Measurements from ENCODE around the gene AOPEP.

Gene AOPEP

DNA sequence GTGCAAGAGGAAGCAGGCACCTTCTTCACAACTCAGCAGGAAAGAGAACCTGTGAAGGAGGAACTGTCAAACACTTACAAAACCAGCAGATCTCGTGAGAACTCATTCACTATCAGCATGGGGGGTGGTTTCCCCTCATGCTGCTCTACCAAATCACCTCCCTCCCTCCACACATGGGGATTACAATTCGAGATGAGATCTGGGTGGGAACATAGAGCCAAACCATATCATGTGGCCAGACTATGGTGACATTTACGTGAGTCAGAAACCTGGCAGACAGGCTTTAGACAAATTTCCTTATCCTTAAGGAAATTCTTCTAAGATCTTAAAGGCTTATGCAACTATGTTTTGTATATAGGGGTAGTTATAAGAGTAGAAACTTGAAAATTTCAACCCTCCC lies 8.7 kb upstream of the AOPEP start:
- no peak for DNase-seq (ENCODE audit: low read depth in 2 of 2, low spot score in 1 of 2)

DNA sequence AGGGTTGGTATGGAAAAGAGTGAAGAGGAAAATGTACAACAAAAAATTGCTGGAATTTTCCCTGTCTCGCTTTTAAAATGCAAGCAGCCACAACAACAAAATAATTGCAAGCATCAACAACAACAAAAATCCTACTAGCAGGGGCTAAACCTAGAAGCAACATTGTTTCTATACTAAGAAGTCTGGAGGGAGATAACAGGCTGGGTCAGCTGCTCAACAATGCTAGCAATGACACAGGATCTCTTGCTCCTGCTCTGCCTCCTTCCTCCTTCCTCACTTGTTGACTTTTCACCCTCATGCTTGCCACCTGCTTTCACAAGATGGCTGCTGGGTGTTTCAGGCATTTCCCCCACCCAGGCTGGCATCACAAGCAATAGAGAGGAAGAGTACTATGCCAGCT lies 7.6 kb upstream of the AOPEP start:
- DNase-seq (ENCODE audit: low read depth in 2 of 2, low spot score in 1 of 2), result no peak

DNA sequence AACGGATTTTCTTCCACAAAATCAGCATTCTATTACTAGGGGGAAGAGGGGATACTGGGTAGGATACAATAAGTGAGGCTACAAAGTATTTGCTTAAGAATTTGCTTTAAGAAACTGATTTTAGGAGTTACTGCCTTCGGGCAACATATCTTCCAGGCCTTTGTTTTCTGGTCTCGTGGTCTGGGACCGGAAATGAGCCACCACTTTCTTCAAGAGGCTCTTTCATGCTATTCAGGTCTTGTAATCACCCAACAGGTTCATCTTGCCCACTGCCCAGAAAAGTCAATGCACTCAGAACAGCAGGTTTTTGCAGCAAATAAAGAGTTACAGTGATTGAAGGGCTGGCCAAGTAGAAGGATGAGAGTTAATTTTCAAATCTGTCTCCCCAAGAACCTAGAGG lies 6.6 kb upstream of the AOPEP start:
- no peak for DNase-seq (ENCODE audit: low read depth in 2 of 2, low spot score in 1 of 2)

DNA sequence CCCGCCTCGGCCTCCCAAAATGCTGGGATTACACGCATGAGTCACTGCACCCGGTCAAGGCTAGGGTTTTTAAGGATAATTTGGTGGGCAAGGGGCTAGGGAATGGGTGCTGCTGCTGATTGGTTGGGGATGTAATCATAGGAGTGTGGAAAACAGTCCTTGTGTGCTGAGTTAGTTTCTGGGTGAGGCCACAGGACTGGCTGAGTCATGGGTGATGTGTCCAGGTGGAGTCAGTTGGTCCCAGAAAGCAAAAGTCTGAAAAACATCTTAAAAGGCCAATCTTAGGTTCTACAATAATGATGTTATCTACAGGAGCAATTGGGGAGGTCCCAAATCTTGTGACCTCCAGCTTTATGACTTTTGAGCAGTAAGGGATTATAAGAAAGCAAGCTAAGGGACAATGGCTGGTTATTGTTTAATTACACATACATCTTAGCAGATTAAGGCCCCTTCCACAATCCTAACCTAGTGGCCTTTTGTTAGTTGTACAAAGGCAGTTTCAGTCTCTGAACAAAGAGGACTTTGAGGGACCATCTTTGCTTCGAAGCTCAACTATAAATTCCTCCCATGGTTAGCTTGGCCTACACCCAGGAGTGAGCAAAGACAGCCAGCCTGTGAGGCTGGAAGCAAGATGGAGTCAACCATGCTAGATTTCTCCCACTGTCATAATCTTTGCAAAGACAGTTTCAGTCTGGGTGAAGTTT lies 5.5 kb upstream of the AOPEP start:
- DNase-seq (ENCODE audit: low read depth in 2 of 2, low spot score in 1 of 2), result no peak

DNA sequence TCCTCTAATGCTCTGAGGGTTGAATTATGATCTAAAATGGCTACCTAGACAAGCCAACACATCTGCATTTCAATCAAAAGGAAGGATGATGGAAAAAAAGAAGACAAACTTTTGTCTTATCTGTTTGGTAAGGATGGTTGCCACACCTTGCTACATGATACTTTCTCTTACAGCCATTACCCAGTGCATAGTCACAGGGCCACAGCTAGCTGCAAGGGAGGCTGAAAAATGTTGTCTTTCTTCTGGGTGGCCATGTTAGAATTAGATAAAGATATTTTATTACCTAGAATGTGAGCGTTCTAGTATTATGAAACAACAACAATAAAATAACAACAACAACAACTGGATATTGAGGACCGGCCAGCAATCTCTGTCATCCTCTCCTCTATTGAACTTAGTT lies 4.7 kb upstream of the AOPEP start:
- DNase-seq (ENCODE audit: low read depth in 2 of 2, low spot score in 1 of 2), result no peak

DNA sequence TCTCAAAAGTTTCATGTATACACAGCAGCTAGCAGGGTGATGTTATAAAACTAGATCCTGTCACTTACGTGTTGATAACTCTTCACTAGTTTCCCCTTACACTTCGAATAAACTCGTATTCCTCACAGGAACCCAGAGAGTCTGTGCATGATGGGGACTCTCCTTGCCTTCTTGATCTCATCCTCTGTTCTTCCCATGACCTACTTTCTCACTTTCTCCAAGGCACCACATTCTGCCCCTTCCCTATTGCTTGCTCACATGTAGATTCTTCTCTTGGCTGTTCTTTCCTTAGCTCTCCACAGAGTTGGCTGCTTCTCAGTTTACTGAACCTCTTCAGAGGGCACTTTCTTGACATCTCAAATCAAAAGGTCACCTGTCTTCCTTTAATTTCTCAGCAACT lies 1.2 kb upstream of the AOPEP start:
- DNase-seq (ENCODE audit: low read depth in 2 of 2, low spot score in 1 of 2), result no peak

DNA sequence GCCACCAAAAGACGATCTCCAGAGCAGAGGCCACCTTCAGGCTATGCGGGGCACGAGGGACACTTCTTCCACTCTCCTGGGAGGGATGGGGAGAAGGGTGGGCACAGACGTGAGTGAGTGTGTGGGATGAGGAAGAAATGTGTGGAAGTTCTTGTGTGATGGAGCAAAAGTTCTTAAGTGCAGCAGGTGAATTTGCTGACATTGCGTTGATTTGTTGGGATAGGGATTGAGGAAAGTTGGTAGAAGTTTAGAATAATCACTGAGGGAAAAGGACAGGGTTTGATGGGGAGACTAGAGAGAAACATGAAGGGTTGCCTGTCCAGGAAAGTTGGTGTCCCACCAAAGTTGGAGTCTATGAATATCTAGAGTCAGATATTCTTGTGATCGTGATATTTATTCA lies 2.2 kb downstream of the AOPEP start:
- no peak for DNase-seq (ENCODE audit: low read depth in 2 of 2, low spot score in 1 of 2)

DNA sequence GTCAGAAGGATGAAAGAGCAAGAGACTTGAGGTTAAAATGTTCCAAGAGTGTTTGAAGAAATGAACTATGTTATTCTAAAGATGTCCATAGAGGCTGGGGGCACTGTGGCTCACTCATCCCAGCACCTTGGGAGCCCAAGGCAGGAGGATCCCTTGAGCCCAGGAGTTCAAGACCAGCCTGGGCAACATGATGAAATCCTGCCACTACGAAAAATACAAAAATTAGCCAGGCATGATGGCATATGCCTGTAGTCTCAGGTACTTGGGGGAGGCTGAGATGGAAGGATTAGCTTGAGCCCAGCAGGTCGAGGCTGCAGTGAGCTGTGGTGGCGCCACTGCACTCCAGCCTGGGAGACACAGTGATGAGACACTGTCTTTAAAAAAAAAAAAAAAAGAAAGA lies 2.7 kb downstream of the AOPEP start:
- DNase-seq (ENCODE audit: low read depth in 2 of 2, low spot score in 1 of 2), result no peak

DNA sequence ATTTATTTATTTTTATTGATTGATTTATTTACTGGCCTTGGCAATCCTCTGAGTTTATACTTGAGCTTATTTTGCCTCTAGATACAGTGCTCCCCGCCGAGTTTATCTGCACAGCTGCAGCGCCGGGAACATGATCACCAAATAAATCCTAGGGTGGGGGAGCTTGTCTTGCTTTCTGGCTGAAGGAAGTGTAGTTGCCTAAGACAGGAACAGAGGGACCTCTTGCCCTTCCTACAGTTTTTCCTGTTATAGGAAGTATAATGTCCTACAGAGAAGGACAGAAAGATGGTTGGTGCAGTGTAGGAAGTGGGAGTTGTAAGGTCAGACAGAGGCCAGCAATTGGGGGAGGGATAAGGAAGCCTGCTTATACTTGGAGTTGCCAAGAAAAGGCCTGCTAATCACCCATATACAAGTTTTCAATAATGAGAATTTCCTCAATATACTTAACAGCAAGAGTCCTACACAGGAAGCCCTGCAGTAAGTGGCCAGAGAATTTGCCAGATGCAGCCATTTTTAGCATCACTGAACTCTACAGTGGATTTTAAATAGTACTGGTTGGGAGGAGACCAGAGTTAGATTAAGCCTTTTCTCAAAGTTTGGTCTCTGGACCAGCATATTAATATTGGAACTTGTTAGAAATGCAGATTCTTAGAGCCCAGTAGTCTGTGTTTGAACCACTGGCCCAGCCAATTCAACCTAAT lies 7.7 kb downstream of the AOPEP start:
- DNase-seq (ENCODE audit: low read depth in 2 of 2, low spot score in 1 of 2), result no peak

DNA sequence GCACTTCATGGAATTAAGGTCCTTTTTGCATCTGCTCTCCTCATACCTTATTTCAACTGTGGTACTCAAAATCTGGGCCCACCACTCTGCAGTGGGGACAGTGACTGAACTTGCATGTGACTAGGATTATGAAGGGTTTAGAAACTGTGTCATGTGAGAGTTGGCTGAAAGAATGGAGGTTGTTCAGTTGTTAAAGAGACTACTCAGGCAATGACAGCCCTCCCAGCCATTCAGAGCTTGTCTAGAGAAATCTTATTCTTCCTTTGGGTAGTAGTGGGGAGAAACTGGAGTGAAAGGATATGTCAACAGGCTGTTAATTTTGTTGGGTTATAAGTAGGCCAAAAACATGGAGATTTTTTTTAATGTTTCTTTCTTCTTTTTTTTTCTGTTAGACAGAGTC lies 10.3 kb downstream of the AOPEP start:
- DNase-seq (ENCODE audit: low read depth in 2 of 2, low spot score in 1 of 2), result no peak

DNA sequence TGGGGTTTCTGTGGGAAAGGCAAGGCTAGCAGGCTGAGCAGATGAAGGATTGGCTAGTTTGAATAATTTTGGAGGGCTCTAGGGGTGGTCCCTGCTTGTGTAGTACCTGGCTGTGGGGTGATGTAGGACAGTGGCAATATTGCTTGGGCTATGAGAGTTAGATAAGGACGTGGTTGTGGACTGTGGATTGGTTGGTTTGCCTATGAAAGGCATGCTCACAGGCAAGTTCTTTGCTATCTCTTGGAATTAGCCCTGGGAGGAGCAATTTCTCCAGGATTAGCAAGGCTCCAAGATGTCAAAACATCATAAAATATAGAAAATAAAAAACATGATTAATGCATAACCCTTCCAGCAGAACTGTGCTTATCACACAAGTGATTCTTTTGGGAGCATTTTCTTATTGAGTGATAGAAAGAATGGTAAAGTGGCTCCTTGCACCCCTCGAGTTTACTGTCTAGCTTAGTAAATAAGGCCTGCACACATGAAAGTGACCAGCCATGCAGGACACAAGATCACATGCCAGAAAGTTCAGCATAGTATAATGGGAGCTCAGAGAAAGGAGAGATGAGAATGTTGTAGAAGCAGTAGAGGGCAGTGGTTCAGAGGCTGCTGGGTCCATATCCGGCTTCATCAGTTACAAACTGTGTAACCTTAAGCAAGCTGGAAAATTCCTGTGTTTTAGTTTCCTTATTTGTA lies 13.8 kb downstream of the AOPEP start:
- DNase-seq (ENCODE audit: low read depth in 2 of 2, low spot score in 1 of 2), result no peak

DNA sequence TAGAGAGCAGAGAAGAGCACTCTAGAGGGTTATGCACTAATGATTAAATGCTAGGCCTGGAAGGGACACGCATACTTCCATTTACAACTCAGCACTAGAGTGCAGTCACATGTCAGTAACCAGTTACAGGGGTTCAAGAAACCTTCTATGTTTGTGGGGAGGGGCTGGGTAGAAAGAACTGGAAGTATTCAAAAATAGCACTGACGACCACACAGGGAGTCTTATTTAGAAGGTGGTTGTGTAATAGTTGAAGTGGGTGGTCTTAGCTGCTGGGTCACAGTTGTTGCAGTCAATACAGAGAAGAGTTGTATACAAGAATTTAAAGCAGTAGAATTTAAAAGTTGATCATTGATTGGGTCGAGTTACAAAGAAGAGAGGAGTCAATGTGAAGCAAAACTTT lies 15.4 kb downstream of the AOPEP start:
- DNase-seq (ENCODE audit: low read depth in 2 of 2, low spot score in 1 of 2), result no peak

DNA sequence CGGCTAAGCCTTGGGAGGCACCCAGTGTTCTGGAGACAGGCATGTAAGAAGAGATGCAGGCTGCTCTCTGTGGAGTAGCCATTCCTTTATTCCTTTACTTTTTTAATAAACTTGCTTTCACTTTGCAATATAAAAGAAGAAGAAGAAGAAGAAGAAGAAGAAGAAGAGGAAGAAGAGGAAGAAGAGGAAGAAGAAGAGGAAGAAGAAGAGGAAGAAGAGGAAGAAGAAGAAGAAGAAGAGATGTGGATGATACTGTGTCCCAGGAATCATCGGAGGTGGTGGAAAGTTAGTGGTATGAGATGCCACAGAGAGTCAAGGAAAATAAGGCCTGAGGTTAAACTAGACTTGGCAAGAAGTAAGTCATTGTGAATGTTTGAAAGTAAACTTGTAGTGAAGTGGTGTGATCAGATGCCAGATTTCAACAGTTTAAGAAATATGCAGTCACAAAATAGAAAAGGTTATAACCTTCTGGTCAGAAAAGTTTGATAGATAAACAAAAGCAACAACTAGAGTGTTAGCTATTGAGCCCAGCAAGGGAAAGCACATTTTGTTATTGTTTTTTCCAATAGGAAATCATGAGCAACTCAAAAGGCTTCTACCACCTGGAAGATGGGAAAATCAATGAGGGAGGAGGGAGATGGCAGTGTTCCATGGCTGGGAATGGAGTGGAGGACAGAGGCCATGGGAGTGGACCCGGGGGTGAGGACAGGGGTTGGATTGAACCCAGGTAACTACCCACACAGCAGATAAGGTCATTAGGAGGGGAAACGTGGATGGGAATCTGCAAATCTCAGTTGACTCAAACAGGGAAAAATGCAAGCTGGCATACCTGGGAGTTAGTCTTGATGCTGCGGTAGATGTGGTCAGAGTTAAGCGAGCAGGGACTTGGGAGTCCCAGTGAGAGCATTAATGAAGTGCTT lies 16.8 kb downstream of the AOPEP start:
- DNase-seq (ENCODE audit: low read depth in 2 of 2, low spot score in 1 of 2), result no peak

DNA sequence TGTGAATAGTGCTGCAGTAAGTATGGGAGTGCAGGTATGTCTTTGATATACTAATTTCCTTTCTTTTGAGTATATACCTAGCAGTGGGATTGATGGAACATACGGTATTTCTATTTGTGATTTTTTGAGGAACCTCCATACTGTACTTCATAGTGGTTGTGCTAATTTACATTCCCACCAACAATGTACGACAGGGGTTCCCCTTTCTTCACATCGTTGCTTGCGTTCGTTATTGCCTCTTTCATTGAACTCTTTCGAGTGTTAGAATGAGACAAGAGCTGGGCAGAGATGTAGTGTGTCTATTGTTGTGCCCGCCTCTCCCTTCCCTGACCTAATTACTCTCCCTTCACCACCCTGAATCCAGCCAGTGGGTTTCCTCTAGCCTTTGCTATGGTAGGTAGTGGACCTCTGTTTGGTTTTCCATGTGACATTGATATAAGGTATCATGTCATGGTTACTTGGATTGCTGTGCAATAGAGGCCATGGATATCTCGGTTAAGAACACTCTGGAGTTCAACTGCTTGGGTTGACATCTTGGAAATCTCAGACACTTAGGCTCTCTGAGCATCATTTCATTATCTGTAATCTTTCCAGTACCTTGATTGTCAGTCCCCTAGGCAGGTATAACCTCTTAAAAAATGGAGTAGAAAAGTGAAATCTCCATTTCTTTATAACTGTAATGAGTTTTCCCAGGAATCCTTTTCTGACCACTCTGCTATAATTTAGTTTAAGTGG lies 19.5 kb downstream of the AOPEP start:
- DNase-seq (ENCODE audit: low read depth in 2 of 2, low spot score in 1 of 2), result no peak

DNA sequence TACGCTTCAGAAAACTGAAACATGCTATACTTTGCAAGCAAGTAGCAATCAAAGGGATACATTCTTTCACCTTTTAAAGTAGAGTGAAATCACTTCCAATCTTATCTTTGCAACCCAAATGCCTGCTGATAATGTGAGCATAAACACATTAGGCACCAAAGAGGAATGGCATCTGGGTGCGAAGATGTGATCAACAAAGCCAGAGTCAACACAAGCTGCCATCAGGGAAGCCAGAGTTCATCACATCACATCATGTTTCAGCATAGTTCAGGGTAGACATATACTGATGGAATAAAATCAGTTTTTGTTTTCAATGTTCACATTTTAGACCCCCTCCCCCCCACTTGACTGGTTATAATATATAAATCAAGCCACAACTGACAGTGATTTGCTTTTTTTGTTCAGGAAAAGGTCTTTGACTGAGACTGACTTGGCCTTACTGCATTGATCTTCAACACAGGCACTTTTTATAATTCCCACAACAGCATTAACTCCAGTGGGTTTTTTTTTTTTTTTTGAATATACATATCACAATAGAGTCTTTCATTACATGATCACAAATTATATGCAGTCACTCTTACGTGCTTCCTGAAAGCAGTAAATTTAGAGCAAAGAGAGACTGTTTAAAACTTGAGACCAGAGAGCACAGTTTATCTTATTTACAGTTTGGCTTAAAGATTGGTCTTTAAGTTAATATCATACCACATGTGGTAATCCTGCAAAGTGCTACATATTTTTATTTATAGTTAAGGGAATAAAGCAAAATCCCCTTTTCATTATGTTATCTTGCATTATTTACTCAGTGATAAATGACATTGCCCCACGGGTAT lies 20.3 kb downstream of the AOPEP start:
- DNase-seq (ENCODE audit: low read depth in 2 of 2, low spot score in 1 of 2), result no peak

DNA sequence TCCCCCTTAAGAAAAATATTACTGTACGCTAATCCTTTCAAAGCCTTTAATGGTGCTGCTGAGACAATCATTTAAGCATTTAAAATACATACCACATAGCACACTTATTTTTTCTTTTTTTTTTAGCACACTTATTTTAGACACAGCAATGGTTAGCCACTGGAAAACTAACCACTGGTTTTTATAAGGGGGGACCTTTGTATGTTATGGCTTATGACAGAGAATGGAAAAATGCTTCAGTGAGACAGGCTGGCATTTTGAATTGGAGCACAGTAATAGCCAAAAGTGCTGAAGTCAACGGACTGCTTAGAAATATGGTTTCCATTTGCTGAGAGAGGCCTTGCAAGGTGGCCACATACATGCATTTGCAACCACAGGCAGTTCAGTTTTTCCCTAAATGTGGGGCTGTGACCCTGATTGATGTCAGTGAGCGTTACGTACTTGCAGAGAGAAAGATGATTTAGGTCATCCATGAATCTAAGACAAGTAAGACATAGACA lies 28.5 kb downstream of the AOPEP start:
- DNase-seq (ENCODE audit: low read depth in 2 of 2, low spot score in 1 of 2), result no peak

DNA sequence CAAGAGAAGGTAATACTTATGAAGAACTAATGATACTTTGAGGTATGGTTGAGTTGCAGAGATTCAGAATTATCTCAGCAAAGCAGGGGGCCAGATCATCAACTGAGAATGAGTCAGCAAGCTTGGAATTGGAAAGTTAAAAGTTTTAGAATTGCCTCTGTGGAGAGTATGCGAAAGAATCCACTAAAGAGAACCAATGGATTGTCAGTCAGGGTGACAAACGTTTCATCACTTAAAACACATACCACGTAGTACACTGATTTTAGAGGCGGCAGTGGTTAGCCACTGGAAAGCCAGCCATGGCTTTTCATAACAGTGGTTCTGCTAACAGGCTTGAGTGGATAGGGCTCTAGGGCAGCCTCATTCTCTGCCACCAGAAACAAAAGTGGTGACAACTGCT lies 30.7 kb downstream of the AOPEP start:
- DNase-seq (ENCODE audit: low read depth in 2 of 2, low spot score in 1 of 2), result no peak

DNA sequence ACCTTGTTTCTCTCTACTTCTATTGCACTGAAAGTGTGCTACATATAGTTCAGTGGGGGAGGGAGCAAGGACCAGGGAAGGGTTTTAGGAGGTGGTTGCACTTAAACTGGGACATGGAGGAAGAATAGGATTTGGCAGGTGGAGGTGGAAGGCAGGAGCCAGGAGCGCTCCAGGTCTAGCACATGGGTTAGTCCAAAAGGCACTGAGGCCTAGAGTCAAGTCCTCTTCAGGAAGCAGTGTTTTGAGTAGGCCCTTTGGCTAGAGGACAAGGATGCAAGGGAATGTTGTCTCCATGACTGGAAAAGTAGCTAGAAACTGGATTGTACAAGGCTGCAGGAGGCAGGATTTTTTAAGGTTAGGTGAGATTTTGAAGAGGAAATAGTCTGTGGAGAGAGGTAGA lies 31.5 kb downstream of the AOPEP start:
- DNase-seq (ENCODE audit: low read depth in 2 of 2, low spot score in 1 of 2), result no peak

DNA sequence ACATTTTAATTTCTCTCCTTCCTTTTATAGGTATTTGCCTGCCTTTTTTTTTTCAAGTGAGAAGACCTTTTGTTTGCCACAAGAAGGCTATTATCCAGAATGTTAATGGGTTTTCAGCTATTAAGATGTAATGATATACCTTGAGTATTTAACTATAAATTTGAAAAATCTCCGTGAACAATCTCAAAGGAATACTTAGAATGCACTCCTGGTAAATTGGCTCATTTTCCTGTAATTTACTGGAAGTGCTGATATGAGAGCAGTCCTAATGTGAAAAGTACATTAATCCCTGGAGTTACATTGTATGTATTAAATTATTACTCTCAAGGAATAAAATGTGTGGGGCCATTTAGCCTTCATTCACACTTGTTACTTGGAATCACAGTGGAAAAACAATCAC lies 32.4 kb downstream of the AOPEP start:
- DNase-seq (ENCODE audit: low read depth in 2 of 2, low spot score in 1 of 2), result no peak

DNA sequence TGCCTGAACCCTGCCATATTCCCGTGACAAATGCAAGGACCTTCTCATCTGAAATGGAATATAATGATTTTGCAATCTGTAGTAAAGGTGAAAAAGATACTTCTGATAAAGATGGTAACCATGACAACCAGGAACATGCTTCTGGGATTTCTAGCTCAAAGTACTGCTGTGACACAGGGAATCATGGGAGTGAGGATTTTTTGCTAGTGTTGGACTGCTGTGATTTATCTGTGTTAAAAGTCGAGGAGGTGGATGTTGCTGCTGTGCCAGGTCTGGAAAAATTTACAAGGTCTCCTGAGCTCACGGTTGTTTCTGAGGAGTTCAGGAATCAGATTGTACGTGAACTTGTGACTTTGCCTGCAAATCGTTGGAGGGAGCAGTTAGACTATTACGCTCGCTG lies 33.5 kb downstream of the AOPEP start:
- DNase-seq (ENCODE audit: low read depth in 2 of 2, low spot score in 1 of 2), result no peak
